ENCODE data around the gene VAPB. TPM values are rescaled to one million over a fixed set of nuclear protein-coding genes. Genes with fewer than 3 reads are reported as not detected.
A peak's percentile ranks its signal among the peaks of the same experiment; 100 is the strongest.

The VAPB gene
- total RNA-seq, 1 experiment from 2014 or later, result 46.6 TPM

GRCh38 chr20:58452667-58453255, 63.7 kb downstream of the VAPB start:
- ATAC-seq (peak; percentile 53), DNase-seq (ENCODE audit: low spot score) (no peak)
- H3K4me3 Mint-ChIP-seq, result no peak overlapping the region; the same call in 1 of the 2 replicates
- peaks cover 7% of the 10 kb centered on the region for H3K36me3 Mint-ChIP-seq
- H3K9me3 Mint-ChIP-seq, result peaks cover 8% of the 10 kb centered on the region
- H3K4me1 Mint-ChIP-seq, result peaks cover 42% of the 10 kb centered on the region
- no peaks in the 10 kb centered on the region for H3K27me3 Mint-ChIP-seq (ENCODE audit: low read depth)
- POLR2A ChIA-PET, result interaction anchor here (0.8 kb wide), 1 partner anchor 64 kb away, joined by 3 read pairs; the partner anchor contains the start of gene VAPB
- no peak for TF ChIP-seq TCF7 (CRISPR knock-in tag; IDR thresholded peaks at IDR 0.05; ENCODE audit: low read depth)
- TF ChIP-seq ZNF423 (CRISPR knock-in tag; IDR thresholded peaks at IDR 0.05), result no peak
- TF ChIP-seq CTCF (IDR thresholded peaks at IDR 0.05), result no peak
- no peak for TF ChIP-seq RORB (CRISPR knock-in tag; IDR thresholded peaks at IDR 0.05)
- no peak for TF ChIP-seq CREM (CRISPR knock-in tag; IDR thresholded peaks at IDR 0.05)
- TF ChIP-seq PRDM15 (CRISPR knock-in tag; IDR thresholded peaks at IDR 0.05), result no peak
- TF ChIP-seq ZNF263 (CRISPR knock-in tag; IDR thresholded peaks at IDR 0.05; ENCODE audit: low read depth), result no peak
- TF ChIP-seq, protein P1, sequence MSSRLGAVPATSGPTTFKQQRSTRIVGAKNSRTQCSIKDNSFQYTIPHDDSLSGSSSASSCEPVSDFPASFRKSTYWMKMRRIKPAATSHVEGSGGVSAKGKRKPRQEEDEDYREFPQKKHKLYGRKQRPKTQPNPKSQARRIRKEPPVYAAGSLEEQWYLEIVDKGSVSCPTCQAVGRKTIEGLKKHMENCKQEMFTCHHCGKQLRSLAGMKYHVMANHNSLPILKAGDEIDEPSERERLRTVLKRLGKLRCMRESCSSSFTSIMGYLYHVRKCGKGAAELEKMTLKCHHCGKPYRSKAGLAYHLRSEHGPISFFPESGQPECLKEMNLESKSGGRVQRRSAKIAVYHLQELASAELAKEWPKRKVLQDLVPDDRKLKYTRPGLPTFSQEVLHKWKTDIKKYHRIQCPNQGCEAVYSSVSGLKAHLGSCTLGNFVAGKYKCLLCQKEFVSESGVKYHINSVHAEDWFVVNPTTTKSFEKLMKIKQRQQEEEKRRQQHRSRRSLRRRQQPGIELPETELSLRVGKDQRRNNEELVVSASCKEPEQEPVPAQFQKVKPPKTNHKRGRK (CRISPR knock-in tag; IDR thresholded peaks at IDR 0.05; ENCODE audit: borderline replicate concordance), result no peak
- no peak for TF ChIP-seq GRHL2 (CRISPR knock-in tag; IDR thresholded peaks at IDR 0.05; ENCODE audit: insufficient replicate concordance, severe bottlenecking)
- TF ChIP-seq IRF2 (CRISPR knock-in tag; IDR thresholded peaks at IDR 0.05; ENCODE audit: borderline replicate concordance, low read depth), result no peak
- TF ChIP-seq SP1 (CRISPR knock-in tag; conservative IDR thresholded peaks at IDR 0.05), result no peak
- no peak for TF ChIP-seq NFE2L1 (CRISPR knock-in tag; IDR thresholded peaks at IDR 0.05)
- no peak for TF ChIP-seq ZNF416 (CRISPR knock-in tag; IDR thresholded peaks at IDR 0.05)
- TF ChIP-seq, protein P2, sequence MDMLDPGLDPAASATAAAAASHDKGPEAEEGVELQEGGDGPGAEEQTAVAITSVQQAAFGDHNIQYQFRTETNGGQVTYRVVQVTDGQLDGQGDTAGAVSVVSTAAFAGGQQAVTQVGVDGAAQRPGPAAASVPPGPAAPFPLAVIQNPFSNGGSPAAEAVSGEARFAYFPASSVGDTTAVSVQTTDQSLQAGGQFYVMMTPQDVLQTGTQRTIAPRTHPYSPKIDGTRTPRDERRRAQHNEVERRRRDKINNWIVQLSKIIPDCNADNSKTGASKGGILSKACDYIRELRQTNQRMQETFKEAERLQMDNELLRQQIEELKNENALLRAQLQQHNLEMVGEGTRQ (CRISPR knock-in tag; IDR thresholded peaks at IDR 0.05), result no peak
- no peak for TF ChIP-seq FOXP4 (CRISPR knock-in tag; IDR thresholded peaks at IDR 0.05)
- TF ChIP-seq ZNF138 (CRISPR knock-in tag; conservative IDR thresholded peaks at IDR 0.05), result no peak
- TF ChIP-seq, protein P3, sequence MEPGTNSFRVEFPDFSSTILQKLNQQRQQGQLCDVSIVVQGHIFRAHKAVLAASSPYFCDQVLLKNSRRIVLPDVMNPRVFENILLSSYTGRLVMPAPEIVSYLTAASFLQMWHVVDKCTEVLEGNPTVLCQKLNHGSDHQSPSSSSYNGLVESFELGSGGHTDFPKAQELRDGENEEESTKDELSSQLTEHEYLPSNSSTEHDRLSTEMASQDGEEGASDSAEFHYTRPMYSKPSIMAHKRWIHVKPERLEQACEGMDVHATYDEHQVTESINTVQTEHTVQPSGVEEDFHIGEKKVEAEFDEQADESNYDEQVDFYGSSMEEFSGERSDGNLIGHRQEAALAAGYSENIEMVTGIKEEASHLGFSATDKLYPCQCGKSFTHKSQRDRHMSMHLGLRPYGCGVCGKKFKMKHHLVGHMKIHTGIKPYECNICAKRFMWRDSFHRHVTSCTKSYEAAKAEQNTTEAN (CRISPR knock-in tag; IDR thresholded peaks at IDR 0.05), result no peak
- peak overlapping the region; percentile 86 for H3K27ac Mint-ChIP-seq
- CTCF ChIA-PET, result interaction anchor here (0.5 to 2.1 kb wide), 6 partner anchors 29 to 219 kb away, joined by 3 to 7 read pairs (median 4); partner anchors contain the start of genes APCDD1L and VAPB

Data from WTC11 (cell line).